ENCODE measurements around the gene NXF2B. TPM values are rescaled to one million over a fixed set of nuclear protein-coding genes. Genes with fewer than 3 reads are reported as not detected.
"Not testable (repeated sequence)": the region's sequence is repeated elsewhere in the genome, so short reads cannot be mapped to it uniquely, and the experiment has no call there.

Gene NXF2B
- not detected in 3 replicates for total RNA-seq

GRCh38 chrX:102439908-102440307 lies at the start of gene NXF2B:
TSS of gene NXF2B (minus strand) at chrX:102440008. CDS start at chrX:102380036, 59,972 bp downstream.
- not testable (repeated sequence) for H3K4me3 Mint-ChIP-seq; H3K9me3 Mint-ChIP-seq; H3K27me3 Mint-ChIP-seq (ENCODE audit: low read depth); DNase-seq (ENCODE audit: low spot score in 2 of 2, unreplicated experiment in 2 of 2); H3K27ac Mint-ChIP-seq; H3K4me1 Mint-ChIP-seq; H3K36me3 Mint-ChIP-seq

GRCh38 chrX:102478765-102479164 lies 39.0 kb upstream of the NXF2B start:
- not testable (repeated sequence) for H3K4me1 Mint-ChIP-seq; H3K9me3 Mint-ChIP-seq; DNase-seq (ENCODE audit: low spot score in 2 of 2, unreplicated experiment in 2 of 2); H3K36me3 Mint-ChIP-seq; H3K27ac Mint-ChIP-seq; H3K4me3 Mint-ChIP-seq; H3K27me3 Mint-ChIP-seq (ENCODE audit: low read depth)

- H3K27me3 Mint-ChIP-seq (ENCODE audit: low read depth); H3K27ac Mint-ChIP-seq; H3K4me3 Mint-ChIP-seq; DNase-seq (ENCODE audit: low spot score in 2 of 2, unreplicated experiment in 2 of 2); H3K4me1 Mint-ChIP-seq; H3K36me3 Mint-ChIP-seq; H3K9me3 Mint-ChIP-seq: not testable (repeated sequence)
Measured at GRCh38 chrX:102471762-102472220, 32.0 kb upstream of the NXF2B start, which contains the start of gene TCP11X2. TSS of gene TCP11X2 (minus strand) at chrX:102471812.

- not testable (repeated sequence) for H3K27ac Mint-ChIP-seq; H3K36me3 Mint-ChIP-seq; H3K4me3 Mint-ChIP-seq; DNase-seq (ENCODE audit: low spot score in 2 of 2, unreplicated experiment in 2 of 2); H3K4me1 Mint-ChIP-seq; H3K27me3 Mint-ChIP-seq (ENCODE audit: low read depth); H3K9me3 Mint-ChIP-seq
Measured at GRCh38 chrX:102470215-102470614, 30.4 kb upstream of the NXF2B start.

GRCh38 chrX:102458615-102459014 lies 18.8 kb upstream of the NXF2B start:
- not testable (repeated sequence) for DNase-seq (ENCODE audit: low spot score in 2 of 2, unreplicated experiment in 2 of 2); H3K9me3 Mint-ChIP-seq; H3K27ac Mint-ChIP-seq; H3K27me3 Mint-ChIP-seq (ENCODE audit: low read depth); H3K36me3 Mint-ChIP-seq; H3K4me1 Mint-ChIP-seq; H3K4me3 Mint-ChIP-seq

GRCh38 chrX:102414493-102414892 lies 25.3 kb downstream of the NXF2B start:
- H3K4me3 Mint-ChIP-seq; H3K36me3 Mint-ChIP-seq; H3K27ac Mint-ChIP-seq; H3K27me3 Mint-ChIP-seq (ENCODE audit: low read depth); H3K4me1 Mint-ChIP-seq; H3K9me3 Mint-ChIP-seq; DNase-seq (ENCODE audit: low spot score in 2 of 2, unreplicated experiment in 2 of 2): not testable (repeated sequence)

GRCh38 chrX:102345916-102346315 lies 93.9 kb downstream of the NXF2B start:
- no peaks in the 10 kb centered on the region for H3K4me1 Mint-ChIP-seq
- no peaks in the 10 kb centered on the region for H3K27me3 Mint-ChIP-seq (ENCODE audit: low read depth)
- DNase-seq (ENCODE audit: low spot score in 2 of 2, unreplicated experiment in 2 of 2), result peak in 1 of 2 experiments; percentile 62
- peak; percentile 94 for TF ChIP-seq CTCF (IDR thresholded peaks at IDR 0.05; ENCODE audit: unreplicated experiment)
- peaks cover 39% of the 10 kb centered on the region for H3K9me3 Mint-ChIP-seq
- H3K27ac Mint-ChIP-seq, result no peak overlapping the region
- no peaks in the 10 kb centered on the region for H3K36me3 Mint-ChIP-seq
- no peak overlapping the region for H3K4me3 Mint-ChIP-seq

- Mint-ChIP-seq H3K9me3 (peaks cover 40% of the 10 kb centered on the region), H3K4me3 (no peak overlapping the region), H3K27ac (no peak overlapping the region), H3K4me1 (no peaks in the 10 kb centered on the region), H3K36me3 (peaks cover 3% of the 10 kb centered on the region), H3K27me3 (ENCODE audit: low read depth) (no peaks in the 10 kb centered on the region)
- TF ChIP-seq CTCF (IDR thresholded peaks at IDR 0.05; ENCODE audit: unreplicated experiment), result peak; percentile 33
- DNase-seq (ENCODE audit: low spot score in 2 of 2, unreplicated experiment in 2 of 2), result no peak
Measured at GRCh38 chrX:102341867-102342266, 97.9 kb downstream of the NXF2B start.

Measured in mesothelial cell of epicardium (in vitro differentiated cells).